ENCODE results near the gene CST3.
"Not testable (repeated sequence)": the region's sequence is repeated elsewhere in the genome, so short reads cannot be mapped to it uniquely, and the experiment has no call there.

The CST3 gene

DNA sequence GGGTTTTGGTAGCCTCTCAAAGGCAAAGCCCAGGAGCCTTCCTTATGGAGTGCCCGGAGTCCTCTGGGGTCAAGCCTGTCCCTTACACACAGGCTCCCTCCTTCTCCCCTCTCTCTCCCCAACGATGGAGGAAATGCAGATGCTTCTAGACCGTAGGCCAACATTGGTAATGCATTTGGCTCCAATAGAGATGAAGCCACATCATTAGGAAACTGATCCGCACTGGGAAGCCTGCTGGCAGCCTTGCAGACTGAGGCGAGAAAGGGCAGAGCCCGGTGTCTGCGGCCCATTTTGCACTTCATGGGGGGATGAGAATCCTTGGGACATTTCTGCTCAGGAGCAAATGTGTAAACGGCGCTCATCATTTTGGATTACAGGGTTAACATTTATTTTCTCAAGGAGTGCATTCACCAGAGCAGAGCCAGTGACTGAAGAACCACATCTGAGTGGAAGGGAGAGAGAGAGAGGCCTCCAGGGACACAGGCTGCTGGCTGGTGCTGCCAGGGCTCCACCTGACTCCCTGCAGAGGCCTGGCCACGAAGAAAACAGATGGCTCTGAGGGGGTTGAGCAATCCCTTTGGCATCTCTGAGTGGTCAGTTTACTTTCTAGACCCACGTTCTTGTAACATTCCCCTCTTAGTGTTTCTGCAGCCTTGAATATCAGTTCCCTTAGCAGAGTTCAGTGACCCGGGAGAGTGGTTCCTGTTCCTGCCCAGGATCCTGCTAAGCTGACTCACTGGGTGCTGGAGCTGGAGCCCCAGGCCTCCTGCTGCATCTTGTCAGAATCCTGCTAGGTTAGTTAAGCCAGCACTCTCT is 4.4 kb upstream of the CST3 start:
- DNase-seq (ENCODE audit: low spot score): no peak

DNA sequence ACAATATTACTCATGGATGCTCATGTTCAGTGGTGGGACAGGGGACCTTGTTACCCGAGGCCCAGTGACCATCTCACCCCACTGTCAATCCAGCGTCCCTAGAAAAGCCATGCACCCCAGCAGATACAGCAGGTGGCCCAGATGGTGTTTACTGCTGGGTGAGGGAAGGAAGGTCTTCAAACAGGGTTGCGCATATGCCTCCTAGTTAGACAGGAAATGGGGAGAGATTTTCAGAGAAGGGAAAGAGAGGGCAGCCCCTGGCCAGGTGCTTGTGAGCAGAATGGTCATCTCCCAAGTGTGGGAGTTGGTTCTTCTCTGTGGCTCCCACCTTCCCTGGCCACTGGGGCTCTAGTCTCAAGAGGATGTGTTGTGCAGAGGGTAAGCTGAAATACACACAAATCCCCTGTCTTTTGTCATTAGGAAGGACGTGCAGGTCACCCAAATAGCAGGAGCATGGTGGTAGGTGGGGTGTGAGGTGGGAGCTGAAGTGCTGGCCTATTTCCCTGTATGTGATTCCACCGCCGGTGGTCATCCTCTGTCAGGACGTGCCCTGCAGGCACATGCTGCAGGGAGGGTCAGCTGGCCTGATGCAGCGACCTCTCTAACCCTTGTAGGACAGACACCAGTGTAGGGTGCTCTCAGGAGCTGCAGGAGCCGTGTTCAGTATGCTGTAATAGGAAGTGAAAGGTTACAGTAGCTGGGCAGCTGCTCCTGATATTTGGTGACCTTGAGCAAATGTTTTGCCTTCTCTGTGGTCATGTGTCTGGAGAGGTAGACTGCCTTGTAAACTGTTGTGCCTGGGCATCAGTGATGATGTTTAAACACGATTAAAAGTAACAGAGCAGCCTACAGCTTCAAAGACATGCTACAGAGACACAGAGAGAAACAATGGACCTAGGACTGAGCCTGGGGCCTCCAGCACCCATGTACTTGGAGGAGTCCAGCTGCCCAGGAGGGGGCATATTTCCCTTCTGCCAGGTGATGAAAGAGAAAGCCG is 3.2 kb upstream of the CST3 start:
- DNase-seq (ENCODE audit: low spot score): no peak

- no peak for DNase-seq (ENCODE audit: low spot score)
Observed at GRCh38 chr20:23640018-23640601, 2.4 kb upstream of the CST3 start.

- no peak for DNase-seq (ENCODE audit: low spot score)
Observed at GRCh38 chr20:23639490-23639958, 1.8 kb upstream of the CST3 start.

GRCh38 chr20:23638309-23638708 is 554 bp upstream of the CST3 start:
- DNase-seq (ENCODE audit: low spot score): no peak

- DNase-seq (ENCODE audit: low spot score): no peak
Observed at GRCh38 chr20:23636908-23637281, 860 bp downstream of the CST3 start.

DNA sequence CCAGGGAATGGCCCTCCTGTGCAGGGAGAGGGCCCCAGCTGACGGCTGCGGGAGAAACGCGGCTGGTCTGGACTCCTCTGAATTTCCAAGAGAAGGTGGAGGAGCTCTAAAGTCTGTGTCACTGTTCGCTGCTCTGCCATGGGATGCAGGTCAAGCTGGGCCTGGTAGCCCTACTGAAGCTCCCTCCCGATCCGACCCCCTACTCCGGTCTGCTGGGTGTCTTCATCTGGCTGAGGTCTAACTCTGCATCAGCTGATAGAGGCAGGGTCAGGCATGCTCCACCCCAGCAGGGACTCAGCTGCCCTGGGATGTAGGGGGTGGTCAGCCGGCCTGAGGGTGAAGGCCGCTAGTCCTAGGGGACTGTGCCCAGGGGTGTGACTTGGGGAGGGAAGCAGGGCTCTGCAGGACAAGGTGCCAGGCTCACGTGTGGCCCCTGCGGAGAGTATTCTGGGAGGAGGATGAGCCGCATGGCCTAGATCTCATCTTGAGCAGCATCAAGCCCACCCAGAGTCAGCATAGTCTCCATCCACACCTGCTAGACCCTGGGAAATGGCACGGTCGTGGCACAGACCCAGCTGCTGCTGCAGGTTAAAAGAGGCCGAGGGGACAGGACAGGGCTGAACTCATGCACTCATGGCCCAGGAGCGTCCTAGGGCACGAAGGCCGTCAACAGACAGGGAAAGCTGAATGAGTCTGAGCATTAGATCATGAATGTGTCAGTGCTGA is 1.4 kb downstream of the CST3 start:
- no peak for DNase-seq (ENCODE audit: low spot score)

- not testable (repeated sequence) for DNase-seq (ENCODE audit: low spot score)
Observed at GRCh38 chr20:23635768-23636090, 2.0 kb downstream of the CST3 start.

DNA sequence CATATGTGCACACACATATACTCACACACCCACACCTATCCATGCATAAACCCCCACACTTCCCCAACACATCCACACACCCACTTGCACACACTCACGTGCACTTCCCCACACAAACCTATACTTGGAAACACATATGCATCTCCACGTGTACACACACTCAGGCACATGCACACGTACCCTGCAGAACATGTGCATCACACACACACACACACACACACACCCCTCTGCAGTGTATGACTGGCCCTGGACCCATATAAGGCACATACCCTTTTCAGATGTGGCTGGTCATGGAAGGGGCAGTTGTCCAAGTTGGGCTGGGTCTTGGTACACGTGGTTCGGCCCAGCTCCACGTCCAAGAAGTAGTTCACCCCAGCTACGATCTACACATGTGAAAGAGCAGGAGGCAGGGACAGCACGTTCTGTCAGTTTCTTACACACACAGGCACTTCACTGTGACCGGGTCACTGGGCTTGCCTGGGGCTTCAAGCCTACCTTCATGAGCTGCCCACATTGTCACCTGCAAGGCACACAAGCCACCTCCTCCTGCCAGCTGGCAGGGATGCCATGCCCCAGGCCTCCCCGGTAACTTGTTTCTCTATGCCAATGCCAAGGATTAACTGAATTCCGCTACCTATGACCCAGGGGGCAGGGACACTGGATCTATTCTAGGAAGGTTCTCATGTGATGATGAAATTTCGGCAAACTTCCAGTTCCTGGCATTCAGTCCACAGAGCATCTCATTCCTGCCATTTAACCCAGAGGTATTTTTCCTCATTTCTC is 2.6 kb downstream of the CST3 start:
- DNase-seq (ENCODE audit: low spot score): no peak

GRCh38 chr20:23634044-23634801 is 3.5 kb downstream of the CST3 start:
- no peak for DNase-seq (ENCODE audit: low spot score)

GRCh38 chr20:23632711-23633573 is 4.8 kb downstream of the CST3 start:
- no peak for DNase-seq (ENCODE audit: low spot score)

DNA sequence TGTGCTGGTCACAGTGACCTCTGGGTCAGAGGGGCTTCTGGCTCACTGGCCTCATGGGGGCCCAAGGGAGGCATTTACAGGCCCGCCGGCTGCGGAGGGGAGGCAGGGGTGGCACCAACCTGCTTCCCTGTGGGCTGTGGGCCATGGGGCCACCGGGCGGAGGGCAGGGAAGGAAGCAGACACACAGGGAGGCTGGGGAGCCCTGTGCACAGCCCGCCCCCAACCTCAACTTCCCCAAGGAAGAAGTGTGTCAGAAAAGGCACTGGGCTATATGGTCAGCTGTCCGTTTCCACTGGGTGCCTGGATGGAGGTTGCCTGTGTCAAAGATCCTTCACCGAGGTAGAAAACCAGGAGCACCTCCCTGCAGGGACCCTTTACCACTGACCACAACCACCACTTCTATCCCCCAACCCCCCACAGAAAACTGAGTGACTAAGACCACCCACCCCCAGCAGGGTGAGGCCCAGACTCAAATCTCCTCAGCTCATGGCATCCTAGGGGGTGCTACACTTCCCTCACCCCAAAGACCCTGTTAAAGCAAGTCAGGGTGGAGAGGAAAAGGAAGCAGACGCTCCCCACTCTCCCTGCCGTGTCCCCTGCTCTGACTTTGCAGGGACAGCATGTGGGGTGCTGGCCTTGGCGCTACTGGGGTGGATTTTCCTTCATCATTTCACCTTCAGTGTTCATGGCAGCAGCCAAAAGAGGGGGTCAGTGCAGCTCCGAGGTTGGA is 5.6 kb downstream of the CST3 start:
- no peak for DNase-seq (ENCODE audit: low spot score)

DNA sequence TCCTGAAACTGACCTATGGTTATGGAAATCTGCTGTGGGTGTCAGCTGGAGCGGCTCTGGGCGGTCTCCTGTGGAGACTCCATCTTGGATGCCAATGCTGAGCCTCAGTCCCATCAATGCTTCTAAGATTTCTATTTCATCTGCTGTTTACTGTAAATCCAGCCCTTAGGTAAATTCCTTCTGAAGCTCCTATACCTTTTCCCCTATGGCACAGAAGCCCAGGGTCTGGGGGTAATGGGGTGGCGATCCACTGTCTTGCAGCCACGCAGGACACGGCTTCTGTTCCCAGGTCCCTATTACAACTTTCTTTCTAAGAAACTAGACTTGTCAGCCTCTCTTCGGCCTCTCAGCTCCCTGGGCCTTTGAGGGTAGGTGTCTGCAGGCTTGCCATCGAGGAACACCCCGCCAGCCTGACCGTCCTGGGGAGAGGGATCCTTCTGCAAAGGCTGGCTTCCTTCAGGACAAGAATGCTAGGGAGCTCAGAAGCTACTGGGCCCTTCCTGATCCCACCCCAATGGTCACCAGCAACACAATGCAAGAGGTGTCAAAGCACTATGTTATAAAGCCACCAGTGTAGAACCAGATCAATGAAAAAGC is 6.4 kb downstream of the CST3 start:
- DNase-seq (ENCODE audit: low spot score): no peak

DNA sequence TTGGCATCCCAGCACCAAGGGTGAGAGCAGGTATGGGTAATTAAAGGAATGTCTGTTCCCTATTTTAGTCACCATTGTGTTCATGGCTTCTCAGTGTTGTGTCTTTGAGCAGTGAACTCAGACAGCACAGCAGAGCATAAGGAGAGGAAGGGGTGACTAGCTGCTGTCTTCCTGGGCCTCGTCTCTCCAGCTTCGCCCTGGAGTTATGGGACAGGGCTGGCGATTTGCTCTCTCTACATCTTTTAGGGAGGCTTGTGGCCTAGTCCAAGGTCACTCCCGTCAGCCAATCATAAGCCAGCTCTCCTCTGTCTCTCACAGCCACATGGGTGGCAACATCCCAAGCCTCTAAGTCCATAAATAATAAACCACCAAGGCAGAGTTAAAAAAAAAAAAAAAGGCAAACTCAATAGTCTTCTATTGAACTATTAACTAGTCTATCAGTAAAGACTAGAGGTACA is 7.3 kb downstream of the CST3 start:
- DNase-seq (ENCODE audit: low spot score): no peak

GRCh38 chr20:23629542-23630391 is 8.0 kb downstream of the CST3 start:
- DNase-seq (ENCODE audit: low spot score): no peak

DNA sequence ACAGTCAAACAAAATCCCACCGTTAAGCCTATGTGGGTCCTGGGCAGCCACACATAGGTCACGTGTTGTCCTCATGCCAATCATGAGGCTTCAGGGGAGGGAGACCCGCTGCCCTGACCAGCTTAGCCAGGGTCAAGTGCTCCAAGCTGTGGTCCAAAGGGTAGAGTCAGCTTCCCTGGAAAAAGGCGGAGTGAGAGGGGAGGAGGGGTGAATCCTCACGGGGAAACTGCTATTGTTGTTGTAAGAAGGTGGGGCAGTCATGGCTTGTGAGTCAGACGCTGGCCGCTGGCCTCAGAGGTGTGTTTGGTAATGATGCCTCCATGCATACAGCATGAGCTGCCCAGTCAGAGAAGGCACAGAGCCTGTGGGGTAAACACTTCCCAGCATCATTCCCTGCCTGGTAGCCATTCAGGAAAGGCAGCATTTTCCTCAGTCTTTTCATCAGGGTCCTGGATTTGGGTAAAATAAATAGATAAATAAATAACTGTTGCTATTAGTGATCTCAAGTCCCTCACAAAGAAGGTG is 8.7 kb downstream of the CST3 start:
- DNase-seq (ENCODE audit: low spot score): no peak

DNA sequence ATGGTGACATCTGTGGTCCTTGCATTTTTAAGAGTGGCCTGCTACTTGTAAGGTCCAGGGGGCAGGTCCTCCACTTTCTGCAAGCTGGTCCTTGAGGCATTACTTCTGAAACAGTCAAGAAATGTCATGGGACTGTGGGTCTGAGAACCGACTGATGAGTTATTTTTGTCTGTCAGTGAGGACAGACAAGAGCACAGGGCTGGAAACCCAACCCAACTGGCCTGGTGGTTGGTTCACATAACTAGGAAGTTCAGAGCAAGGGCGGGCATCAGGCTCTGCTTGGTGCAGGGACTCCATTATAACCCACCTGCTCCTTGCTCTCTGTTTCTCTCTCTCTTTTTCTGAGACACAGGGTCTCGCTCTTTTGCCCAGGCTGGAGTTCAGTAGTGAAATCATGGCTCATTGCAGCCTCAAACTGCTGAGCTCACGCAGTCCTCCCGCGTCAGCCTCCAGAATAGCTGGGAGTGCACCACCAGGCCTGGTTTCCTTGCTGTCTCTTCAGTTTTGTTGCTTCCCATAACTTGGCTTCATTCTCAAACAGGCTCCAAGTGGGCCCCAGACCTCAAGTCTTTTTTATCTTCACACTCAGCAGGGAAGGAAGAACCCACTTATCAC is 9.2 kb downstream of the CST3 start:
- no peak for DNase-seq (ENCODE audit: low spot score)
